ENCODE results near the gene RMND5B. TPM values are rescaled to one million over a fixed set of nuclear protein-coding genes. Genes with fewer than 3 reads are reported as not detected.

Gene RMND5B
- total and polyA plus RNA-seq, 2 donors (not counting 1 experiment from before 2014, with no cell fraction given): 46.1 to 52.7 TPM

DNA sequence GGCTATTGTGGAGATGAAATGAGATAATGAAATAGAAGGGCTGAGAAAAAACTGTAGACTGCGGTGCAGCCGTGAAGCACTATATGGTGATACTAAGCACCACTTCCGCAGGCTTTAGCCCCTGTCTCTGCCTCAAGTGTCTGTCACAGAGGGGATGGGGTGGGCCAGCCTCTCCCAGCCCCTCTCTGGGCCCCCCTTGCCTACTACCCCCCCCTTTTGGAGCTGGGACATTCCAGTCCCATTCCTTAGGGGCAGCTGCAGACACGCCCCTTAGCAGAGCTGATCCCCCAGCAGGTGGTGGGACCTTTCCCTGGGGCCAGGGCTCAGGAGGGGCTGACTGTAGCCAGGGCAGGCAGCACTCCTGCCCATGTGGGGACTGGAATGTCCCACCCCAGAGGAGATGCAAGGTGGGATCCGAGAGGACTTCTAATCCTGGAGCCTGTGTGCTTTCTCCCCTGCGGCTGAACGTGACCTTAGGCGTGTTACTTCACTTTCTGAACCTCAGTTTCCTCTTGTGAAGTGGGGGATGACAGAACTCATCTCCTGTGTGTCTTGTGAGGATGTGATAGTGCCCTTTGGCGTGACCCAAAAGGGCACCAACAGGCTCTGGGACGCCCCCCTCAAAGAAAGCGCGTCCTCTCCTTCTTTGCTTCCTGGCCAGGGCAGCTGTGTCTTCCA lies 15.5 kb upstream of the RMND5B start:
- WGBS (ENCODE audit: insufficient coverage): 22% methylated on average over 12 of the region's 12 CpGs
- peak overlapping the region; percentile 95 for H3K4me2 ChIP-seq (replicated peaks; ENCODE audit: low read depth, low read length, poor library complexity, severe bottlenecking)
- Mint-ChIP-seq H3K4me3 (peak overlapping the region; percentile 94), H3K27ac (peak overlapping the region; percentile 93), H3K27me3 (no peaks in the 10 kb centered on the region), H3K4me1 (peaks cover 68% of the 10 kb centered on the region), H3K9me3 (ENCODE audit: insufficient read depth) (no peaks in the 10 kb centered on the region)
- peaks cover 15% of the 10 kb centered on the region for H3K79me2 ChIP-seq (ENCODE audit: control insufficient read depth, insufficient read depth, low read length)
- peaks cover 49% of the 10 kb centered on the region for H4K20me1 ChIP-seq (ENCODE audit: control insufficient read depth, insufficient read depth, low read length, poor library complexity, severe bottlenecking)
- peak overlapping the region; percentile 73 for H3K9ac ChIP-seq (ENCODE audit: low read length)
- H3K4me3 ChIP-seq (ENCODE audit: control extremely low read depth in 1 of 5, extremely low read depth in 1 of 5, insufficient read depth in 1 of 5, low read depth in 2 of 5, low read length in 4 of 5): peak overlapping the region; percentile 31 to 85 (median 74)
- peak; percentile 74 for DNase-seq
- H3K9me3 ChIP-seq (ENCODE audit: control extremely low read depth in 1 of 3, control insufficient read depth in 2 of 3, insufficient read depth in 1 of 3, low read length in 2 of 3): no peaks in the 10 kb centered on the region
- POLR2A ChIA-PET: interaction anchor here (0.6 to 2.0 kb wide), 5 partner anchors 11 to 48 kb away, joined by 3 to 8 read pairs (median 5); partner anchors contain the start of gene NHP2
- intact Hi-C loops (cut with micrococcal nuclease): loop anchor here (10.0 kb wide), 1 partner anchor 800 kb away; the partner anchor contains the start of gene MXD3
- CTCF ChIA-PET: interaction anchor here (0.6 to 8.6 kb wide), 8 partner anchors 10 to 1676 kb away, joined by 3 to 92 read pairs (median 4); partner anchors contain the start of gene NHP2
- TF ChIP-seq, protein P1, sequence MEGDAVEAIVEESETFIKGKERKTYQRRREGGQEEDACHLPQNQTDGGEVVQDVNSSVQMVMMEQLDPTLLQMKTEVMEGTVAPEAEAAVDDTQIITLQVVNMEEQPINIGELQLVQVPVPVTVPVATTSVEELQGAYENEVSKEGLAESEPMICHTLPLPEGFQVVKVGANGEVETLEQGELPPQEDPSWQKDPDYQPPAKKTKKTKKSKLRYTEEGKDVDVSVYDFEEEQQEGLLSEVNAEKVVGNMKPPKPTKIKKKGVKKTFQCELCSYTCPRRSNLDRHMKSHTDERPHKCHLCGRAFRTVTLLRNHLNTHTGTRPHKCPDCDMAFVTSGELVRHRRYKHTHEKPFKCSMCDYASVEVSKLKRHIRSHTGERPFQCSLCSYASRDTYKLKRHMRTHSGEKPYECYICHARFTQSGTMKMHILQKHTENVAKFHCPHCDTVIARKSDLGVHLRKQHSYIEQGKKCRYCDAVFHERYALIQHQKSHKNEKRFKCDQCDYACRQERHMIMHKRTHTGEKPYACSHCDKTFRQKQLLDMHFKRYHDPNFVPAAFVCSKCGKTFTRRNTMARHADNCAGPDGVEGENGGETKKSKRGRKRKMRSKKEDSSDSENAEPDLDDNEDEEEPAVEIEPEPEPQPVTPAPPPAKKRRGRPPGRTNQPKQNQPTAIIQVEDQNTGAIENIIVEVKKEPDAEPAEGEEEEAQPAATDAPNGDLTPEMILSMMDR (IDR thresholded peaks at IDR 0.05): no peak
- TF ChIP-seq EZH2 (IDR thresholded peaks at IDR 0.05; ENCODE audit: borderline replicate concordance, insufficient read depth, low read depth, low read length, poor library complexity, severe bottlenecking): no peak
- peak overlapping the region; percentile 86 to 89 for H3K27ac ChIP-seq (ENCODE audit: low read length in 2 of 2)
- peak overlapping the region; percentile 22 for H2AFZ ChIP-seq (ENCODE audit: insufficient read depth, low read depth, low read length, poor library complexity, severe bottlenecking)
- H3K27me3 ChIP-seq (replicated peaks in 1 of 4; ENCODE audit: control extremely low read depth in 1 of 4, control insufficient read depth in 3 of 4, insufficient read depth in 4 of 4, low read length in 3 of 4): no peaks in the 10 kb centered on the region
- no peak for ATAC-seq (ENCODE audit: low read depth)
- peaks cover 63 to 70% of the 10 kb centered on the region in 2 donors for H3K4me1 ChIP-seq (ENCODE audit: control insufficient read depth in 2 of 2, insufficient read depth in 2 of 2, low read length in 2 of 2)
- H3K36me3 ChIP-seq (replicated peaks in 1 of 2; ENCODE audit: control extremely low read depth in 1 of 2, control insufficient read depth in 1 of 2, extremely low read depth in 1 of 2, insufficient read depth in 2 of 2, low read length in 1 of 2): peaks cover 0 to 8% of the 10 kb centered on the region in 2 experiments

DNA sequence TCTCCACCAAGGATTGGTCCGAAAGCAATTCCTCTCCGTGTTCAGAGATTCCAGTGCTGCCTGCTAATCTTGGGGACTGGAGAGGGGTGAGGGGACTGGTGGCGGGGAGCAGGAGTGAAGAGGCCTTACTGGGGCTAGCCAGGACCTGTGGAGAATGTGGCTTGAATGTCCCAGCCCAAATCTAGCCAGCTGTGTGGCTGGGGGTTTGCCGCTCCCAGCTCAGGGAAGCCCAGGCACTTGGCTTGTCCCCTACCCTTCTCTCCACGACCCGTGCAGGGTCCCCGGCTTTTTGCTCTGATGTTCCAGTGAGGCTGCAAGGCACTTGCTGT lies 15.0 kb upstream of the RMND5B start:
- Histone ChIP-seq H4K20me1 (ENCODE audit: control insufficient read depth, insufficient read depth, low read length, poor library complexity, severe bottlenecking) (peaks cover 54% of the 10 kb centered on the region), H3K27ac (ENCODE audit: low read length in 2 of 2) (peak overlapping the region; percentile 86 to 89), H3K36me3 (replicated peaks in 1 of 2; ENCODE audit: control extremely low read depth in 1 of 2, control insufficient read depth in 1 of 2, extremely low read depth in 1 of 2, insufficient read depth in 2 of 2, low read length in 1 of 2) (peaks cover 0 to 11% of the 10 kb centered on the region in 2 experiments), H3K27me3 (replicated peaks in 1 of 4; ENCODE audit: control extremely low read depth in 1 of 4, control insufficient read depth in 3 of 4, insufficient read depth in 4 of 4, low read length in 3 of 4) (no peaks in the 10 kb centered on the region), H3K4me3 (ENCODE audit: control extremely low read depth in 1 of 5, extremely low read depth in 1 of 5, insufficient read depth in 1 of 5, low read depth in 2 of 5, low read length in 4 of 5) (peak overlapping the region in 4 of 5 experiments; percentile 73 to 85 (median 75)), H2AFZ (ENCODE audit: insufficient read depth, low read depth, low read length, poor library complexity, severe bottlenecking) (no peak overlapping the region), H3K4me2 (replicated peaks; ENCODE audit: low read depth, low read length, poor library complexity, severe bottlenecking) (peak overlapping the region; percentile 95), H3K9me3 (ENCODE audit: control extremely low read depth in 1 of 3, control insufficient read depth in 2 of 3, insufficient read depth in 1 of 3, low read length in 2 of 3) (no peaks in the 10 kb centered on the region), H3K79me2 (ENCODE audit: control insufficient read depth, insufficient read depth, low read length) (peaks cover 20% of the 10 kb centered on the region), H3K9ac (ENCODE audit: low read length) (peak overlapping the region; percentile 73), H3K4me1 (ENCODE audit: control insufficient read depth in 2 of 2, insufficient read depth in 2 of 2, low read length in 2 of 2) (peaks cover 68 to 75% of the 10 kb centered on the region in 2 donors)
- Mint-ChIP-seq H3K4me3 (peak overlapping the region; percentile 94), H3K9me3 (ENCODE audit: insufficient read depth) (no peaks in the 10 kb centered on the region), H3K27me3 (no peaks in the 10 kb centered on the region), H3K27ac (peak overlapping the region; percentile 93), H3K4me1 (peaks cover 68% of the 10 kb centered on the region)
- no peak for ATAC-seq (ENCODE audit: low read depth)
- DNase-seq: peak; percentile 62
- no peak for TF ChIP-seq EZH2 (IDR thresholded peaks at IDR 0.05; ENCODE audit: borderline replicate concordance, insufficient read depth, low read depth, low read length, poor library complexity, severe bottlenecking)
- TF ChIP-seq, protein P1 (IDR thresholded peaks at IDR 0.05): no peak
- POLR2A ChIA-PET: interaction anchor here (0.6 to 2.0 kb wide), 7 partner anchors 11 to 1508 kb away, joined by 3 to 8 read pairs (median 5); partner anchors contain the start of genes HNRNPAB, HNRNPH1, NHP2 and RMND5B
- intact Hi-C loops (cut with micrococcal nuclease): loop anchor here (1.0 to 10.0 kb wide), 2 partner anchors 15 to 801 kb away; partner anchors contain the start of gene MXD3
- CTCF ChIA-PET: interaction anchor here (0.6 to 8.6 kb wide), 7 partner anchors 15 to 1676 kb away, joined by 3 to 92 read pairs (median 4); partner anchors contain the start of genes NHP2 and RMND5B
- WGBS (ENCODE audit: insufficient coverage): 59% methylated on average over 2 of the region's 7 CpGs
